Mononuclear cell (primary cell): Measurements from ENCODE around the gene HDAC4. TPM values are rescaled to one million over a fixed set of nuclear protein-coding genes. Genes with fewer than 3 reads are reported as not detected.

ENCODE experiments used
- H3K27me3 ChIP-seq: 2 replicates; pipeline ENCODE4 v1.6.0; 2011; ENCODE audit warnings: low read length, control low read depth; ENCODE audit not compliant: insufficient read depth
- H3K4me1 ChIP-seq: 2 replicates; pipeline ENCODE4 v1.5.1; 2011; ENCODE audit warnings: mild to moderate bottlenecking, low read length, control low read depth; ENCODE audit not compliant: insufficient read depth
- H3K4me3 ChIP-seq: 2 replicates; pipeline ENCODE4 v1.5.1; 2011; ENCODE audit warnings: mild to moderate bottlenecking, low read length, moderate library complexity
- H3K9me3 ChIP-seq: 2 replicates; pipeline ENCODE4 v1.5.1; 2011; ENCODE audit warnings: low read depth, mild to moderate bottlenecking, control low read depth, low read length
- total RNA-seq: library from RNA; depleted of rRNA; stranded (reverse); fragments of >200 nt; gene quantifications from one replicate; pipeline ENCODE4 v1.2.3, GENCODE V29; 2012

HDAC4 gene
- total RNA-seq, 1 donor, result 27.7 TPM

DNA sequence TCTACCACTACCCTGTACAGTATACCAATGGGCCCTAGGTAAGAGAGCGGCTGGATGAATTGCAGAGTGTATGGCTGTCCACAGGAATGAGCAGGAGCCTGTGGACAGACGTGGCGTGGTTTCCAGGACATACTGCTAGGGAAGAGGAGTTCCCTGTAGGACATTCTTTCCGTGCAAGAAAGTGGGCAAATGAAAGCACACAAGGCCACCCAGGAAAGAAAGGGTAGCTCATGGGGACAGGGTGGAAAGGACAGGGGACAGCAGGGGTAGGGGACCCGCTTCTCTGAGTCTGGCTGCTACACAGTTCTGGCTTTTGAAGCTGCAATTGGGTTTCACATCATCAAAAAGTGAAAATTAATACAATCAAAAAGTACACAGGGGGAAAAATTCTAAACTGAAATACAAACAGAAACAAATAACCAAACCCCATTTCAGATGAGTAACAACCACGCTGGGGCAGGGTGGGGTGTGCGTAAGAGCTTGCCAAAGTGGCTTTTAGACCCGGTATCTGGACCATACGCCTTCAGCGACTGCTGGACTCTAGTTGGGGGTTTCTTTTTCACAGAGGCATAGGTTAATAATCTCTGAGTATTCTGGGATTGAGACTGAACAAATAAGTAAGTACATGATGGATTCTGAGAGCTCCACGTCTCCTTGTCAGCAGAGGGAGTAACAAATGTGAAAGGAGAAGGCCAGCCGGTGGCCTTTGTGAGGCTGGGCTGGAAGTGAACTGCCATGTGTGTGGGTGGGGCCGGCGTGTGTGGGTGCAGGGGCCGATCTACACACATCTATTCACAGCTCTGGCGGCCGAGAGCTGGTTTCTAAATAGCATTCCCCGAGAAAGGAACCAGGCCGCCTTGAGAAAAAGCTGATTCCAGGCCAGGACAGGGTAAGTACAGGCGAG, 84.0 kb downstream of the HDAC4 start:
- peaks cover 30% of the 10 kb centered on the region for H3K4me1 ChIP-seq
- H3K4me3 ChIP-seq, result no peak overlapping the region
- H3K27me3 ChIP-seq, result no peaks in the 10 kb centered on the region
- no peaks in the 10 kb centered on the region for H3K9me3 ChIP-seq

DNA sequence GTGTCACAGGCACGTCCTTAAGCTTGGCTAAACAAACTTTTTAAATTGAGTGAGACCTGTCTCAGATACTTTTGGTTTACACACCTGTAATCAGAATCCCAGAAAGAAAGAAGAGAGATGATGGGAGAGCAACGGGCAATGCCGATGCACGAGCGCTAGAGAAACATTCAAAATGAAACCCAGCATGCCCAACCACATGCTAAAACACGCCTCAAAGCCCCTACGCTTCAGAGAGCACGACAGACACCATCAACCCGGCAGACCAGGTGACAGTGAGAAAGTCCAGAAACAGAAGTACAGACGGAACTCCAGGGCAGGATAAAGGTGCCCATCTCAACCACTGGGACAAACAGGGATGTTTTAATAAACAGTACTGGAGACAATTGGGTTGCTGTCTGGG, 85.5 kb downstream of the HDAC4 start:
- Histone ChIP-seq H3K27me3 (no peaks in the 10 kb centered on the region), H3K9me3 (no peaks in the 10 kb centered on the region), H3K4me1 (peaks cover 26% of the 10 kb centered on the region), H3K4me3 (no peak overlapping the region)

DNA sequence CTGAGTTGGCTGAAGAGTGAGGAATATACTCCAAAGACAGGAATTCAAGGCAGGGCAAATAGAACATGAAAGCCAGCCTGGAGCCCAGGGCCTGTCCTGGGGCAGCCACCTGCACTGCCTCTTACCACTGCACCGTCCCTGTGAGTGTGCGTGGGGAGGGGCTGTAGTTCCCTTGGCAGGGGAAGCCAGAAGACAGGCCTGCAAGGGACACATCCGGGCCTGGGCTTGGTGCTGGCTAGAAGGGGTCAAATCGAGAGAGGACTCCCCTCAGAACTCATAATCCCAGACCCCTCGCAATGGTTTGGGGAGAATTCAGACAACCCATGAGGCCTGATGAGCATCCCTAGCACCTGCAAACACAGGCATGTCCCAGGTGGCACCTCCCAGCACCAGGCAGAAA, 87.0 kb downstream of the HDAC4 start:
- H3K9me3 ChIP-seq, result no peaks in the 10 kb centered on the region
- no peak overlapping the region for H3K4me3 ChIP-seq
- H3K27me3 ChIP-seq, result no peaks in the 10 kb centered on the region
- peaks cover 24% of the 10 kb centered on the region for H3K4me1 ChIP-seq

DNA sequence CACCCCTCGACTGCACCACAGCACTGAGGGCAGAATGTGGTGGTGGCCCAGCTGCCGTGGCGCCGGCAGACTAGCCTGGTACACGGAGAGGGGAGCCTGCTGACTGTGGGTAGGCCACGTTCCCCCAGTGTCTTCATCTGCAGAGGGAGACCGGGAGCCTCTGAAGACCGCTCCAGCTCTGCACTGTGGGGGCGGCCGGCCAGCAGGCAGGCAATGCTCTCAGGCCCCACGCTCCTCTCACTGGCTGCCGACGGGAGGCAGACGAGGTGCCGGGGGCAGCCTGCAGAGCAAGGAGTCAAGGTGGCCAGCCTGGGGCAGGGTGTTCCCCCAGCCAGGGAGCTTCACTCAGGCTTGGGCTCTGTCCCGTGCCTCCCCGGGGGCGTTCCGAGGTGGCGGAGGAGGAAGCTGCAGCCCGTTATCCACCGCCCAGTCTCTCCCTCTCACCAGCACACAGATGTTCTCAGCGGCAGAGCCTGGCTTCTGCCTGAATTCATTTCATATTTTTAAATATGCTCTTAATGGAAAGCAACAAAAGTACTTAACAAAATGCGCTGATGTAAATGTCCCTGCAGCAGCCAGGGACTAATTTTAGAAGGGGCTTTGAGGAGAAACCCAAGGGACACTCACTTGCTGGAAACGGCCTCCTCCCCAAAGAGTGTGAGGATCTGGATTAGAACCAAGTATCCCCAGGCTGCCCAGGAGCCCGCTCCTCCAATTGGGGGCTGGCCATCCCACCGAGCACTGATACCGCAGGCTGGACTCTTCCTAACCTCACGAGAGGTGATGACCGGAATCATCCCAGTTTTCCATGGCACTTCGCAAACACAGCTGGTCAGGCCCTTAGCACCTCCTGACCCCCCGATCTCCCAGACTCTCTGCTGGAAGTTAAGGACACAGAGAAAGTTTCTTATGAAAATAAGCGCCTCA, 87.8 kb downstream of the HDAC4 start:
- no peaks in the 10 kb centered on the region for H3K9me3 ChIP-seq
- H3K4me1 ChIP-seq, result peaks cover 17% of the 10 kb centered on the region
- H3K4me3 ChIP-seq, result no peak overlapping the region
- H3K27me3 ChIP-seq, result no peaks in the 10 kb centered on the region

DNA sequence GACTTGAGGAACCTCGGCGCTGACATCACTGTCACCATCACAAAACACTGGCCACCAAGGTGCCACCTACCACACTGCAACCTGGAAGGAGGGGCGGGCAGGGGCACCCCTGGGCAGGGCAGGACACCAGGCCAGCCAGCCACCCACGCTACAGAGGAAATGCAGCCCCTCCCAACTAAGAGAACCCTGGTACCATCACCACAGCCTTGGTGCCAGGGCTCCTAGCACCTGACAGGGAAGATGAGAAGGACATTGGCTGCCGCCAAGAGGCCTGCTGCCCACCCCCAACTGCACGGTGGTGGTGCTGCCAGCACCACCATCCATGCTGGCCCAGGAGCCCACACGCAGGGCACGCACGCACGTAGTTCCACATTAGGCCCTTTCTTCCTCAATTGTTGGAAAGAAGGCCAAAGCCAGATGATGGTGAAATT, 88.7 kb downstream of the HDAC4 start:
- H3K27me3 ChIP-seq, result no peaks in the 10 kb centered on the region
- H3K9me3 ChIP-seq, result no peaks in the 10 kb centered on the region
- H3K4me1 ChIP-seq, result peaks cover 16% of the 10 kb centered on the region
- H3K4me3 ChIP-seq, result no peak overlapping the region

DNA sequence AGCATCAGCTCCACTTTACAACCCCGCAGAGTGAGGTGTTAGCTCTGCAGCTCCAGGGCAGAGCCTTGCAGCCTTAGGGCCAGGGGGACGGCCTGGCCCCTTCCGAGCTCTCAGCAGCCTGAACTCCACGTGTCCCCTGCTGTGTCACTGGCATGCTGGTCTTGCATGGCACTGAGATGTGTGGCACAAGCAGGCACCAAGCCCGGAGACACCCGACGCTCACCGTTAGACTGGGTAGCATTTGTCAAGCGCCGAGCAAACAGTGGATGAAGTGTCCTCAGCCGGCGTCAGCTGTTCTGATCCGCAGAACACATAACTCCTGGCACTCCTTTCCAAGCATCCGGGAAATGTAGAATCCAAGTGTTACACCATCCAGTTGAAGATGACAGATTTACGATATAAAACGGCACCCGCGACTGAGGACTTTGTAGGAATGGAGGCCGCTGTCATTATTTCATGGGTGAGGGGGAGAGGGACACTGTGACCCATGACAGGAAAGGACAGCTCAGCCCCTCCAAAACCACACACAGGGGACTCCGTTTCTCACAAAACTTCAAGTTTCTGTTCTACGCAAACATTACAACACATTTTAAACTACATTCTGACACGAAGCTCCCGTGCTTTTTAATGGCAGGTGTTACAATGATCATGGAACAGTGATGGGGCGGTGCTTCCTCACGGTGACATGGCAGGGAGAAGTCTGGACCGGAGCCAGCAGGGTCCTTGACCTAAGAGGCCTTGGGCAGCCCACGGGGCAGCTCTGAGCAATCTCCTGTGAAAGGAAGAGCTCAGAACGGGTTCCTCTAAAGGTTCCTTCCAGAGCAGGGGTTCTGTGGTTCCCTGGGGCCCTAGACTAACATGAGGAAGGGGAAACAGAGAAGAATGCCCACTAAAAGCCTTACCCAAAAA, 89.4 kb downstream of the HDAC4 start:
- Histone ChIP-seq H3K27me3 (no peaks in the 10 kb centered on the region), H3K9me3 (no peaks in the 10 kb centered on the region), H3K4me3 (no peak overlapping the region), H3K4me1 (peaks cover 16% of the 10 kb centered on the region)

DNA sequence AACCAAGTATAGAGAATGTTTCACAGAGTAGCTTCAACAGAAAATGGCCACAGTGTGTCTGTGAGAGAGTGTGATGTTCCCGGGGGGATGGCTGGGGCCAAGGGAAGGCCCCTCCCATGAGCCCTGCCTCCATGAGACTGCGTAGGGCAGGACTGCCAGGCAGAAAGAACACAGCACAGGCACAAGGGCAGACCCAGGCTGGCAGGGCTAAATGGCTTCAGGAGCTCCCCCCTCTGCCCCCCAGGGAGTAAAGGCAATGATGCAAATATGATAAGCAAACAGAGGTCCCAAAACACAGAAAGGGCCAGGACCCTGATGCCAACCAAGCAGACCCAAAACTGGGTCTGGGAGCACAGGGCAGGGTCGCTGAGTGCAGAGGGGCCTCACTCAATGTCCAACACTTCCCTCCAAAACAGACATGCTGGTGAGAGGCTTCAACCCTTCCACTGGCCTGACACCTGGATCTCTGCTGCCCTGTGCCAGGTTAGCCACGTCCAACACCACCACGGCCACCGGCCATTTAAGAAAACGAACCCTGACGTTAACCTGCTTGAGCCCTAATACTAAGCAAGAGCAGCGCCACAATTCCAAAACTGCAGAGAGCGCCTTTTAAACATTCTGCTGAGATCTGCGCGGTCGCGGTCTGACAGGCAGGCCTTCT, 90.3 kb downstream of the HDAC4 start:
- Histone ChIP-seq H3K4me1 (peaks cover 16% of the 10 kb centered on the region), H3K27me3 (no peaks in the 10 kb centered on the region), H3K9me3 (no peaks in the 10 kb centered on the region), H3K4me3 (no peak overlapping the region)

DNA sequence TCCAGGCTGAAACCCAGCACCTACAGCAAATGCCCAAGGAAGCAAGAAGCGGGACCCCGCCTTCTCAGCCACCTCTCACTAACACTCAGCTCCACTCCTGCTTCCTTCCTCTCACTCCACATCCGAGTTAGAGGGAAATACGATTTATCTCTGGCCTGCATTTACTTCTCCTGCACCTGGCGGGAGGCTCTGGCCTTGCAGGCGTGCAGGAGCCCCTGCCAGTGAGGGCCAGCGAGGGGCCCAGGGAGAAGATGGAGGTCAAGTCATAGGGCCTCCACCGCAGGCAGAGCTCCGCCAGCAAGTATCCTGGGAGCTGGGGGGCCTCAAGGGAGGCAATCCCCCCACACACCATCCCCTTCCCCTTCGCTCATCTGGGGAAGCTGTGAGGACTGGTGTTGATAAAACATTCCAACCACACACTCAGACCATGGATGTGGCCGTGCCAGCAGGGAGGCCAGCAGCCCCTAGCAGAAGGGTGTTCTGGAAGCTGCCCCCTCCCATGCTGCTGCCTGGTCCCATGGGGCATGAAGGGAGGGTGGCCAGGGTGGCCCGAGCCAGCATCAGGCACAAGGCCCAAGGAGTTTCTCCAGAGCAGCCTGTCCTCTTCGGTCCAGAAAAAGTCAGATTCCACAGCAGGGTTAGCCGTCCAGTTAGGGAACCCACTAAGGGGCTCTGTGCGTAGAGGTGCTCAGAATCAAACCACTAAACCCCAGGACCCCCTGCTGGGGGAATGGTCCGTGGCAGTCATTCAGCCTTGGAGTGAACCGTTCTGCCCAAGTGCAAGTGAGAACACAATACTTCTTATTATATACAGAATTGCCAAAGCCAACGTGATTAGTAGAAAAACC, 91.2 kb downstream of the HDAC4 start:
- Histone ChIP-seq H3K9me3 (no peaks in the 10 kb centered on the region), H3K4me3 (no peak overlapping the region), H3K4me1 (peaks cover 16% of the 10 kb centered on the region), H3K27me3 (no peaks in the 10 kb centered on the region)

DNA sequence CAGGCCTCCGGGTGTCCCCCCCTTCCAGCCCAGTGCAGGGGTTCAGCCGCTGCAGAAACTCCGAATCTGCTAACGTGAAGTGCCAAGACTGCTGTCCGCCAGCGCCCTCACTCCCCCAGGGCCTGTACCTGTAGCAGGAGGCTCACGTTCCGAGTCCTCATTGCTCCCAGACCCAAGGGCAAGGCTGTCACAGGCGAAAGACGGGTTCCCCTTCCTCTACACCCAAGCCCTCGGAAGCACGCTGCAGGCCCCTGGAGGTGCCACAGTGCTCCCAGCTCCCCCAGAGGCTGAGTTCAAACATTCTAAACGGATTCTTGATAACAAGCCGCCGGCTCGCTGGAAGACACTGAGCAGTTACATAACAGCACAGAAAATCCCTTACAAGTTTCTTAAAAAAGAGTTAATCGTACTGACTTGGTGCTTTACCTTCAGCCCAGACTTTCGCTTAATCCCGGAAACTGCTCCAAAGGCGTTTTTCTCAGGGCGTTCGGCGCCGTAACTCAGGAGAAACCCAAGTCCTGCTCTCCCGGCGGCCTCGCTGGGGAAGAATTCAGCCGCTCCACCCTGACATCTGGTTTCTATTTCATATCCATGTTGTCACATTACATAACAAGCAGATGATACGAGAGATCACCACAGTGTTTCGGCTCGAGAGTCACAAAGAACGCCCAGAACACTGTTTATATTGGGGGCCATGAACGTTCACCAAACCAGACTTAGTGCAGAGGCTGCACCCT, 92.0 kb downstream of the HDAC4 start:
- Histone ChIP-seq H3K4me1 (peaks cover 22% of the 10 kb centered on the region), H3K9me3 (no peaks in the 10 kb centered on the region), H3K27me3 (no peaks in the 10 kb centered on the region), H3K4me3 (no peak overlapping the region)

DNA sequence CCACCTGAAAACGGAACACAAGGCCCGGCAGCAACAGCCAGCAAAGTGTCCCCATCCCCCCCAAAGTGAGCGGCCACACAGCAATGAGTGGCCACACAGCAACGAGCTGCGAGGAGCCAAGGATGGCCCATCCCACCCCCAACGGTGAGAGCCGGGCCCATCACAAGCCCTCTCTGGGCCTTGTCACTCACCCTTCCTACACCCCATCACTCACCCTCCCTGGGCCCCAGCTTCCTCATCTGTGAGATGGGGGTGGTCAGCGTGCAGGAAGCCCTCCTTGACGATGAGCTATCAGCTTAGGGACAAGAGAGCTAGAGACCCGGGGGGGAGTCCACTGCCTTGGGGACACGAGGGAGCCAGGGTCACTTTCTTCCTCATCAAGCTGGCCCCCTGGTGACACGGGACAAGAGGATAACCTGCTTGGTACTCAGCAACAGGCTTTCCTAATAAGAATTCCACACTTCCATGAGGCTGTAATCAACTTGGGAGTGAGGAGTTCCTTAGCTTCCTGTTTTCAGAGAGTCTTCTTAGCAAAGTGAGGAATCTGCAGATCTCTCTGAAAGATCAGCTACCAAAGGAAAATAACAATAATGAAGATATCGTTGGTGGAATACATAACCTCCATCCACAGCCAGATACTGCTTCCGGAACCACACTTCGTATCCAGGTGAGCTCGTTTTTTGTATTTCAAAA, 92.8 kb downstream of the HDAC4 start:
- peaks cover 30% of the 10 kb centered on the region for H3K4me1 ChIP-seq
- no peaks in the 10 kb centered on the region for H3K9me3 ChIP-seq
- no peaks in the 10 kb centered on the region for H3K27me3 ChIP-seq
- H3K4me3 ChIP-seq, result no peak overlapping the region

DNA sequence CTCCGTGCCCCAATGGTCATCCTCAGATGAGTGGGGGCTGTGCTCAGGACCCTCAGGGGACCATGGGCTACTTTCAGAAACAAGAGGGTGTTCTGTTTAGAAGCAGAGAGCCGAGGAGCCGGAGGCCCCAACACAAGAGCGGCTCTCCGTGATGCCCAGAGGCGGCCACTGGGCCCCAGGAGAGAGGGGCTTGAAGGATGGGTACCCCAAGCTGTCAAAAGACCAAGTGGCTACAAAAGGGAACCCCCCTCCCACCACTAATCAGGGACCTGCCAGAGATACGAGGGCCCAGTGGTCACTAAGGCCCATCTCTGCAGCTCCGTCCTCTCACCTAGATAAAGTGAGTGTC, 93.6 kb downstream of the HDAC4 start:
- H3K27me3 ChIP-seq, result no peaks in the 10 kb centered on the region
- peaks cover 34% of the 10 kb centered on the region for H3K4me1 ChIP-seq
- H3K4me3 ChIP-seq, result no peak overlapping the region
- no peaks in the 10 kb centered on the region for H3K9me3 ChIP-seq

DNA sequence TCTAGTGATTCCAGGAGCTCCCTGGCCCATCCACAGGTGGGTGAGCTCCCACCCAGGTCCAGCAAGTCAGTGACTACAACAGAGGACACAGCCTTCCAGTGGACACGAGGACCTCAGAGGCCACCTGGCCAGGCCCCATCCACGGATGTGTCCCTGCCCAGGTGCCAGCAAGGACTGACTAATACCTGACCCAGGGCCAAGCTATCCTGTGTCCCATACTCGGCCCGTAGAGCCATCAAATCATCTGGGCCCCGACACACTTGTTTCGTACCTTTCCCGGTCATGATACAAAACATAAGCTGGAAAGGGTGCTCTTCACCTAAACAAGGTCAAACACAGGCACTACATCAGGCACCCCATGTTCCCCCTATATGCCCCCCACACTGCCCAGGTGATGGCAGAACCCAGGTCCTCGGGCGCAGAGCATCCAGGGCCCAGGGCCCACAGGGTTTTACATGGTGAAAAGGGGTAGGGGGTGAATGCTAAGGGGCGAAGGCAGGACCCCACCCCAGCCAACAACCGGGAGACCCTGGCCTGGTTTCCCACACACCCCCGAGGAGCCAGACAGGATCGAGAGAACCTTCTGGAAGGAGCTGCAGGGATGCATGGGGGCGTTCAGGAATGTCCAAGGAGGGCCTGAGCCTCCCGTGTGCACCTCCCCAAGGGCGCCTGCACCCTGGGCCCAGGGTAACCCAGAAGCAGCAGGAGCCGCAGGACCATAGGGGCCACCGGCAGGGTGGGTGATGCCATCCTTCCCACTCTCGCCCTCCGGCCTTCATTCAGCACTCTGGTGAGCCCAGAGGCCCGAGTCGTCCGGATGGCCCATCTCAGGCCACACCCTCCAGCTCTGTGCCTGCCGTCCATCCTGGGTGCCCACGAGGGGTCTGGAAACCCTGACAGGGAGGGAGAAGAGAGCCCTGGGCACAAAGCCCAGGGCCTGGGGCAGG, 94.3 kb downstream of the HDAC4 start:
- Histone ChIP-seq H3K27me3 (no peaks in the 10 kb centered on the region), H3K4me1 (peaks cover 28% of the 10 kb centered on the region), H3K4me3 (no peak overlapping the region), H3K9me3 (no peaks in the 10 kb centered on the region)
